HL-60/S4 (cell line): ENCODE measurements around the gene DUSP9.
"Not testable (repeated sequence)": the region's sequence is repeated elsewhere in the genome, so short reads cannot be mapped to it uniquely, and the experiment has no call there.

ENCODE experiments used
- in situ Hi-C: fragments of 300-500 bp; cut with MboI; formaldehyde crosslinking; loops from 2 replicates; pipeline ENCODE4 v1.14.3; 2022; ENCODE audit warnings: low sequenced_read_pairs

The DUSP9 gene

DNA sequence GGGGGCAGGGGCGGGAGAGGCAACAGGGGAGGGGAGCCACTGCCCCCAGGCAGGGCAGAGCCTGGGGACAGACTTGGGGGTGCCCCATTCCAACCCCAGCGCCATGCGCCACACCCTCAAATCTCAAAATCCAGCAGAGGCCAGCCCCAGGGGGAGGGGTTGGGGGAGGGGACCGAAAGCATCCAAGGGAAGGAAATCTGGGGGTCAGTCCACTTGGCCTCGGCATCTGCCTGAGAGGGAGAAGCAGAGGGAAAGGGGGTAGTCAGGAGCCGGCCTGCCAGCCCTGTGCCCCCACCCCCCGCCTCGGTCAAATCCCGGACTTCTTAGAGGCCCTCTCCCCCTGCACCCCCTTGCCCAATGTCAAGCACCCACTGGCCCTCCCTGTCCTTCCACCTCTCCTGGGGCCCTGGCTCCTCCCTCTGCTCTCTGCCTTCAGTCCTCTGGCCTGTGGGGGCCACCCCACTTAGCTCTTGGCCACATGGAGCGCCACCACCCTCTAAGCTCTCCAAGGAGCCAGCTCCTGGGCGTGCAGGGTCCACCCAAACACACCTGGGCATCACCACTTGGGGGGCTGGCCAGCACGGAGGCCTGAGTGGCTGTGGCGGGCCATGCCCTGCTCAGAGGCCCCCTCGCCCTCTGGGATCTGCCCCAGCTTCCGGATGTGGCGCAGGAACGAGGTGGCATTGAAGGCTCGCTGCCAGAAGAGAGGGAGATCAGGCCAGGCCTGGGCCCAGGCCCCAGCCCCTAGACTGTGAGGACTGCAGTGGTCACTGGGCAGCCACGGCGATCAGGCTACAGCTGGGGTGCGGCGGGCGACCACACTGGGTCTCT lies 23.1 kb downstream of the DUSP9 start:
- in situ Hi-C loops, result loop anchor here (25.0 kb wide), 1 partner anchor 708 kb away; no protein-coding TSS in a partner anchor

DNA sequence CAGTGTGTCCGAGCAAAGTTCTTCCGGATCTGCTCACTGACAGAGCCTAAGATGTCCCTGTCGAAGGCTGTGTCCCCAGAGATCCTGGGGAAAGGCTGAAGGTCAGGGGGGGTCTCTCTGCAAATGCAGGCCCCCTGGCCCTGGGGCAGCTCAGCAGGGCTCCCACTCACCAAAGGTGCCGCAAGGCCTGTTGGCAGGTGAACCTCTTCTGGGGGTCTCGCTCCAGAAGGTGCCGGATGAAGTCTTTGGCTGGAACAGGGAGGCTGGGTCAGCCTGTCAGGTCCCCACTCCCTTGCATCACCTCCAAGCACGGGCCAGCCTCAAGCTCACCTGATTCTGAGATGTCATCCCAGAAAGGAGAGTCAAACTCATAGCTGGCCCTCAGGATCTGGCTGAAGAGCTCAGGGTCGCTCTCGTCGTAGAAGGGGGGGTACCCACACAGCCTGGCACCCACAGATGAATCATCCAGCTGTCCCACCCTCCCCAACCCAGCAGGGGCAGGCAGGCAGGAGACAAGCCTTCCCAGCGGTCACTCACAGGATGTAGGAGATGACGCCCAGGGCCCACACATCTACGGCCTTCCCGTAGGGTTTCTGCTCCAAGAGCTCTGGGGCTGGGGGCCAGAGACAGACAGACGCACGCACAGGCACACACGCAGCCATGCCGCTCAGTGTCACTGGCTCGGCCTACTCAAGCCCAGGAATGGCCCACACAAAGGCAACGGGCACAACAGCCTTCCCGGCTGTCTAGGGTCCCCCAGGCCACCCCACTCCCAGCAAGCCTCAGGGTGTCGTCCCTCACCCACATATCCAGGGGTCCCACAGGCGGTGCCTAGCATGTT lies 24.0 kb downstream of the DUSP9 start:
- in situ Hi-C loops, result loop anchor here (25.0 kb wide), 1 partner anchor 709 kb away; no protein-coding TSS in a partner anchor

DNA sequence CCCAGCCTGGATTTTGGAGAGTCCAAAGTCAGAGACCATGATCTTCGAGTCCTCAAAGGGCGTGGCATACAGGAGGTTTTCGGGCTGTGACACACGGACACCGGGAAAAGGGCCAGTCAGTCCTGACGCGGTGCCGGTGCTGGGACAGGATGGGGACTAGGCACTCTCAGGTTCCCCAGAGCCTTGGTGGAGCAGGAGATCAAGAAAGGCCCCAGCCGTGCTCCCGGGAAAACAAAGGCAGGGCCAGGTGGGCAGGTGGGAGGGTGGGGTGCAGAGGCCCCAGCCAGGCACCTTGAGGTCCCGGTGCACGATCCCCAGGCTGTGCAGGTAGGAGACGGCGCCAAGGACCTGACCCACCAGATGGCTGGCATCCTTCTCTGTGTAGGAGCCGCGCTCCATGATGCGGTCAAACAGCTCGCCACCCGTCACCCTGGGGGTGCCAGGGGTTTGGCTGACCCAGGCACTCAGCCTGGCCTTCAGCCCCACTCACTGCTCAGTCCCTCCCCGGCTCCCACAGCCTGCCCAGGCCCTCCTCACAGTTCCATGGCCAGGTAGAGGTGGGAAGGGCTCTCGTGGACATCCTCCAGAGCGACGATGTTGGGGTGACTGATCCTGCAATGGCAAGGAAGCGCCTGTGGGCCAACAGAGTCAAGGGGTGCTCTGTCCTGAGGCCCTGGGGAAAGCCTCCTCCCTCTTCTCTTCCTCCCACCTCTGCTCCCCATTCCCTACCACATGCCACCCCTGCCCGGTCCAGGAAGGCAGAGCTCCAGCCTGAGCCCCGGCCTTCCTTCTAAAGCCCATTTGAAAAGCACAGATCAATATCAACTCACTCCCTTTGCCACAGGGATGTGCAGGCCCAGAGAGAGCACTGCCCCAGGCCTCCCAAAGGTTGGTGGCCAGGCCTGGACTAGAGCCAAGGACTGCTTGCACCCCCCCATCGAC lies 24.9 kb downstream of the DUSP9 start:
- in situ Hi-C loops, result loop anchor here (25.0 kb wide), 1 partner anchor 710 kb away; no protein-coding TSS in a partner anchor

GRCh38 chrX:153672531-153673427 lies 25.8 kb downstream of the DUSP9 start:
- in situ Hi-C loops, result loop anchor here (25.0 kb wide), 1 partner anchor 710 kb away; no protein-coding TSS in a partner anchor

DNA sequence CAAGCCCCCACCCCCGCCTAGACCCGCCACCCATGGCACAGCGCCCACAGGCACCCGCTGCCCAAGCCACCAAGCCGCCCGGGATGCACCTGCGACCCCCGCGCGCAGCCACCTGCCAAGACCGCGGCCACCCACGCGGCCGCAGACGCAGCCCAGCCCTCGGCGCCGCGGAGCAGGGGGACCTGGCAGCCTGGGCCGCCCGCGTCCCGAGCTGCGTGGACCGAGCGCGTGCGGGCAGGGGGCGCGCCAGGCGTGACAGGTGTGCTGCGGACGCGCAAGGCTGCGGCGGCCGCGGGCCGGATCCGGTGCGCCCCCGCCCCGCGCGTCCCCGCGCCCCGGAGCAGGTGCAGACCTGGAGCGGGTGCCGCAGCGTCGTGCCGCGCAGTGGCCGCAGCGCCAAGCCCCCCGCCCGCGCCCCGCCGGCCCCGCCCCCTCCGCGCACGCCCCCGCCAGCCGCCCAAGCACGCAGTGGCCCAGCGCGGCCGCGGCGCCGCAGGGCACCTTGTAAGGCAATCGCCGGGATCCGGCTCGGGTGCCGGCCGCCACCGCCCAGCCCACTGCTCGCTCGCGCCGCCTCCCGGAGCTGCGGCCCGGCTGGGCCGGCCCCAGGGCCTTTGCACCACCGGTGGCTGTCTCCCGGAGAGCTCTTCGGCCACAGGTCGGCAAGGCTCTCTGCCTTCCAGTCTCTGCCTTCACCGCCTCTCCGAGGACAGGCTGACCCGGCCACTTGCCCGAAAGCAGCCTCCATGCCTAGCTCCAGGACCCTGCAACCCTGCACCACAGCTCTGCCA lies 26.6 kb downstream of the DUSP9 start, which contains the start of gene PNCK:
Gene PNCK (minus strand): TSS at position 386 of the 791 bp plus-strand sequence. CDS start 737 bp downstream, outside the sequence.
- in situ Hi-C loops, result loop anchor here (25.0 kb wide), 1 partner anchor 711 kb away; no protein-coding TSS in a partner anchor

- in situ Hi-C loops, result loop anchor here (25.0 kb wide), 1 partner anchor 712 kb away; no protein-coding TSS in a partner anchor
Measured at GRCh38 chrX:153674219-153674851, 27.3 kb downstream of the DUSP9 start.

DNA sequence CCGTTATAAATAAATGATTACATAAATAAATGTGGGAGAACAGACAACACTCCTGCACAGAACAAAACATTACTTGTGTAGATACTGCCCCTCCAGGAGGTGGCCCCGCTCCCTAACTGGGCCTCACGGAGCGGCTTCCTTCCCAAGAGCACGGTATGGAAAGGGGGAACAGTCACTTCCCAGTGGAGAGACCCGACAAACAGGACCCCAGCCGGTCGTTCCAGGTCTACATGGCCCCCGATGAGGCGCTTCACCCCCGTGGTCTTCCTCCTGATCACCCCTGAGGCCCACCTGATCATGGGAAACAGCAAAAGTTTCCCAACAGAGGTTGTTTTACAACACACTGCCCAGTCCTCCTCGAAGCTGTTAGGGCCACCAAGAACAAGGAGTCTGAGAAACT lies 34.2 kb downstream of the DUSP9 start:
- in situ Hi-C loops, result no loop called here

DNA sequence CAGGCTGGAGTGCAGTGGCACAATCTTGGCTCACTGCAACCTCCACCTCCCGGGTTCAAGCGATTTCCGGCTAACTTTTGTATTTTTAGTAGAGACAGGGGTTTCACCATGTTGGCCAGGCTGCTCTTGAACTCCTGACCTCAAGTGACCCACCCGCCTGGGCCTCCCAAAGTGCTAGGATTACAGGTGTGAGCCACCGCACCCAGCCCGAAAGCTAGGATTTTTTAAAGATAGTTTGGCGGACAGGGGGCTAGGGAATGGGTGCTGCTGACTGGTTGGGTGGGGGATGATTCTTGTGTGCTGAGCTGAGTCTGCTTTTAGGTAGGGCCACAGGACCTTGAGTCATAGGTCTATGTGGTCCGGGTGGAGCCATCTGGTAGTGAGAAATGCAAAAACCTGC lies 36.5 kb downstream of the DUSP9 start:
- in situ Hi-C loops, result not testable (repeated sequence)

- in situ Hi-C loops, result no loop called here
Measured at GRCh38 chrX:153684467-153685155, 37.6 kb downstream of the DUSP9 start.

DNA sequence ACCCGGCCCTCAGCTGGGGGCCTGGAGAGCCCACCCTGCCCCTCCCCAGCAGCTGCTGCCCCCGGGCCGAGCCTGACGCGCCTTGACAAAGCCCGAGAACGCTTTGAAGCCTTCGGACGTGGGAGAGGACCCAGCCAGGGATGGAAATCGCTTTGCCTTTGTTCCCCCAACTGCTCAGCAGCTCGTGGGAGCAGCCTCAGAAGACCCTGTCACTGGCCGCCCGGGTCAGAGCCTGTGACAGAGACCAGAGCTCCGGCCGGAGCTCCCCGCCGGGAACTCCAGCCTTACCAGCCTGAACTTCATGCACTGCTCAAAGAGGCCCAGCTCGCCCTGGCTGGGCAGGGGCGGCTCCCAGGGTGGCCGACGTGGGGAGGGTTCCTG lies 38.1 kb downstream of the DUSP9 start:
- in situ Hi-C loops, result no loop called here

- in situ Hi-C loops, result no loop called here
Measured at GRCh38 chrX:153685751-153686696, 39.0 kb downstream of the DUSP9 start.

DNA sequence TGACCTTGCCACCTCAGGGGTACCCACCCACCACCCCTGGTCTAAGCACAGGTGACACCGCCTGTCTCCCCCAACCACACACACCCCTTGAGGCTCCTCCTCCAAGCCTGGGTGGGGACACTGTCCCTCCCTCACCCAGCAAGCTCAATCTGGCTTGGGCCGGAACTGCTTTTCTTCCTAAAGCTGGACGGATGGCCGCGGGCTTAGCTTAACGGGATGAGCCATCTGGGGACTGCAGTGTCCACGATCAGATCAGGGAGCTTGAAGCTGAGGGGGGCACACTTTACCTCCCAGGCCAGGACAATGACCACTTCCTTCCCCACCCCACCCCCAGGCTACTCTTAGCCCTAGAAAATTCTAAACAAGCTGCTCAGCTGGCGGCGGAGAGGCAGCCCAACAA lies 39.7 kb downstream of the DUSP9 start:
- in situ Hi-C loops, result no loop called here

DNA sequence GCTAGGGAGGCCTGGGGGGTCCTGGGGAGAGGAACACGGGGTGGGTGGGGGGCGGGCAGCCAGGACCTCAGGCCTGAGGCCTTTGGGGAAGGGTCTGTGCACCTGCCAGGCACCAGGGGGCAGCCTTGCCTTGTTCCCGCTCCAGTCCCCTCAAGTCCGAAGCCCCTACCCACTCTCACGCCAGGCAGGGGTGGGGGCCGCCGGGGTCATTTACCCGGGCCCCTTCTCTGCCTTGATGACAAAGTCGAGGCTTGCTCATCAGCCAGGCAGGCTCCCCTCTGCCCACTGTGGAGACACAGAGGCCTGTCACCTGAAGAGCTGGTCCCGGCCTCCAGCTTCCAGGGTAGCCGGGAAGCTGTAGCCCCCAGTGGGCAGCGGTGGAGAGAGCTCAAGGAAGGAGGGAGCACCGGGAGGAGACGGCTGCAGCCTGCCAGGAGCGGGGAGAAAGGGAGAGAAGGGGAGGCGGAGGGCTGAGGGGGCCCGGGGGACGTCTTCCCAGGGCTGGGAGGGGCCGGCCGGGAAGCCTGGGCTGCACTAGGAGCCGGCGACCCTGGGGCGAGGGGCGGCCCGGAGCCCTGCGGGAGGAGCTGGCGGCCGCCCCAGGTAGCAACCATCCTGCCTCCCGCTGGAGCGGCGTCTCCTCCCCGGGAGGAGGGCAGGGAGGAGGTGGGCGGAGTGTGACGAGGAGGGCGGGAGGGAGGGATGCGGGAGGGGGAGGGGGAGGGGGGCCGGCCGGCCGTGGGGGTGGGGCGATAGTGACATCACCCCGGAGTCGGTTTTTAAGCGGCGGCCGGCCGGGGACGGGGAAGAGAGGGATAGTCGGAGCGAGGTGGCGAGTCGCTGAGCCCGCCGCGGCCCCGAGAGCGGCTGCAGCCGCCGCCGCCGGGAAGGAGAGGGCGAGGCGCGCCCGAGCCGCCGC lies 40.4 kb downstream of the DUSP9 start, which contains the start of gene SLC6A8:
Gene SLC6A8 (plus strand): TSS at position 806 of the 919 bp plus-strand sequence. CDS start 649 bp downstream, outside the sequence.
- in situ Hi-C loops, result no loop called here

DNA sequence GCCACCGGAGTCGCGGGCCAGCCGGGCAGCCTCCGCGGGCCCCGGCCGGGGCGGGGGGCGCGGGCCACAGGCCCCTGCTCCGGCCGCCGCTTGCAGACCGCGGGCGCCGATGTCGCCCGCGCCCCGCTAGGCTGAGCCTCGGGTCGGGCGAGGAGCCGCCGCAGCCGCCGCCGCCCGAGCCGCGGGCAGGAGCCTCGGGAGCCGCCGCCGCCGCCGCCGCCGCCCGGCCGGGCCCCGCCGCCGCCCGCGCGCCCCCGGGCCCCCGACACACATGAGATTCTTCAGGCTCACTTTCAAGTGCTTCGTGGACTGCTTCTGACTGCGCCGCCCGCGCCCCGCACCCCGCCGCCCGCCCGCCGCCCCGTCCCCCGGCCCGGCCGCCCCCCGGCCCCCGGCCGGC lies 41.1 kb downstream of the DUSP9 start:
- in situ Hi-C loops, result no loop called here

DNA sequence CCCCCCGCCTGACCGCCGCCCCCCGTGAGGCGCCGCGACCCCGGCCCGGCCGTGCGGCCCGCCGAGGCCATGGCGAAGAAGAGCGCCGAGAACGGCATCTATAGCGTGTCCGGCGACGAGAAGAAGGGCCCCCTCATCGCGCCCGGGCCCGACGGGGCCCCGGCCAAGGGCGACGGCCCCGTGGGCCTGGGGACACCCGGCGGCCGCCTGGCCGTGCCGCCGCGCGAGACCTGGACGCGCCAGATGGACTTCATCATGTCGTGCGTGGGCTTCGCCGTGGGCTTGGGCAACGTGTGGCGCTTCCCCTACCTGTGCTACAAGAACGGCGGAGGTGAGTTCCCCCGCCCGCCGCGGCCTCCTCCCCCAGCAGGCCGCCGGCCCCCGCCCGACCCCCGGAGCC lies 41.5 kb downstream of the DUSP9 start:
- in situ Hi-C loops, result no loop called here
